NAMALWA (cell line): ENCODE data around the gene GRIN2D.

Source experiments
- DNase-seq: peaks from one replicate; pipeline ENCODE4 v3.0.0-alpha.2; 2015; ENCODE audit warnings: low spot score

Gene GRIN2D

GRCh38 chr19:48398102-48398374 lies 4.6 kb downstream of the GRIN2D start:
- DNase-seq, result no peak

- DNase-seq, result peak; percentile 83
These were observed 5.1 kb downstream of the GRIN2D start for GRCh38 chr19:48398375-48399235.

- DNase-seq, result no peak
These were observed 6.7 kb downstream of the GRIN2D start for GRCh38 chr19:48400018-48400742.

GRCh38 chr19:48401287-48401686 lies 7.8 kb downstream of the GRIN2D start:
- no peak for DNase-seq

- DNase-seq, result peak; percentile 83
These were observed 10.1 kb downstream of the GRIN2D start for GRCh38 chr19:48403606-48404005.

- no peak for DNase-seq
These were observed 11.7 kb downstream of the GRIN2D start for GRCh38 chr19:48405010-48405659.

GRCh38 chr19:48405850-48406249 lies 12.4 kb downstream of the GRIN2D start:
- DNase-seq, result no peak

- no peak for DNase-seq
These were observed 20.6 kb downstream of the GRIN2D start for GRCh38 chr19:48413879-48414587.

GRCh38 chr19:48415395-48415794 lies 21.9 kb downstream of the GRIN2D start:
- DNase-seq, result peak; percentile 93

GRCh38 chr19:48415806-48416221 lies 22.3 kb downstream of the GRIN2D start:
- DNase-seq, result no peak

- DNase-seq, result no peak
These were observed 24.0 kb downstream of the GRIN2D start for GRCh38 chr19:48417421-48417820.

GRCh38 chr19:48418317-48419064 lies 25.0 kb downstream of the GRIN2D start:
- DNase-seq, result no peak

GRCh38 chr19:48419158-48419920 lies 25.9 kb downstream of the GRIN2D start:
- peak; percentile 75 for DNase-seq

GRCh38 chr19:48421548-48421947 lies 28.1 kb downstream of the GRIN2D start:
- DNase-seq, result no peak

- DNase-seq, result no peak
These were observed 31.3 kb downstream of the GRIN2D start for GRCh38 chr19:48424694-48425219.

- DNase-seq, result no peak
These were observed 35.2 kb downstream of the GRIN2D start for GRCh38 chr19:48428670-48429069.

- DNase-seq, result no peak
These were observed 39.9 kb downstream of the GRIN2D start for GRCh38 chr19:48433337-48433736.

GRCh38 chr19:48436586-48436985 lies 43.1 kb downstream of the GRIN2D start:
- DNase-seq, result no peak

- no peak for DNase-seq
These were observed 48.0 kb downstream of the GRIN2D start for GRCh38 chr19:48441360-48442050.
